Forelimb muscle (tissue), 1 donor: Measurements from ENCODE around the gene PDCD2L. TPM values are rescaled to one million over a fixed set of nuclear protein-coding genes. Genes with fewer than 3 reads are reported as not detected.
"Not testable (repeated sequence)": the region's sequence is repeated elsewhere in the genome, so short reads cannot be mapped to it uniquely, and the experiment has no call there.

Experiments used
- DNase-seq: peaks from one replicate; pipeline ENCODE4 v3.0.0-alpha.2; 2013; ENCODE audit warnings: low read depth
- polyA plus RNA-seq: library from polyadenylated mRNA; unstranded; fragments of 120-200 nt; gene quantifications from one replicate; pipeline ENCODE4 v1.2.1, GENCODE V29; 2013; ENCODE audit not compliant: insufficient read length

The PDCD2L gene
- polyA plus RNA-seq, 1 donor: 15.7 TPM

GRCh38 chr19:34468409-34468808 is 64.2 kb downstream of the PDCD2L start:
- DNase-seq: no peak

DNA sequence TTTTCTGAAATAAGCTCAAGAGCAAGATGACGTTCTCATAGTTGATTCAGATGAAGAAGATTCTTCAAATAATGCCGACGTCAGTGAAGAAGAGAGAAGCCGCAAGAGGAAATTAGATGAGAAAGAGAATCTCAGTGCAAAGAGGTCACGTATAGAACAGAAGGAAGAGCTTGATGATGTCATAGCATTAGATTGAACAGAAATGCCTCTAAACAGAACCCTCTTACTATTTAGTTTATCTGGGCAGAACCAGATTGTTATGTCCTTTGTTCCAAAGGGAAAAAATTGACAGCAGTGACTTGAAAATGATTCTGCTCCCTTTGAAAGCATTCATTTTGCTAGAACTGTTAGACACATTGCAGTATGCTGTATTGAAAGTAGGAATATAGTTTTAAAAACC is 64.8 kb downstream of the PDCD2L start:
- not testable (repeated sequence) for DNase-seq

GRCh38 chr19:34471906-34472700 is 67.9 kb downstream of the PDCD2L start:
- no peak for DNase-seq

- DNase-seq: no peak
Observed at GRCh38 chr19:34474233-34474989, 70.2 kb downstream of the PDCD2L start.

DNA sequence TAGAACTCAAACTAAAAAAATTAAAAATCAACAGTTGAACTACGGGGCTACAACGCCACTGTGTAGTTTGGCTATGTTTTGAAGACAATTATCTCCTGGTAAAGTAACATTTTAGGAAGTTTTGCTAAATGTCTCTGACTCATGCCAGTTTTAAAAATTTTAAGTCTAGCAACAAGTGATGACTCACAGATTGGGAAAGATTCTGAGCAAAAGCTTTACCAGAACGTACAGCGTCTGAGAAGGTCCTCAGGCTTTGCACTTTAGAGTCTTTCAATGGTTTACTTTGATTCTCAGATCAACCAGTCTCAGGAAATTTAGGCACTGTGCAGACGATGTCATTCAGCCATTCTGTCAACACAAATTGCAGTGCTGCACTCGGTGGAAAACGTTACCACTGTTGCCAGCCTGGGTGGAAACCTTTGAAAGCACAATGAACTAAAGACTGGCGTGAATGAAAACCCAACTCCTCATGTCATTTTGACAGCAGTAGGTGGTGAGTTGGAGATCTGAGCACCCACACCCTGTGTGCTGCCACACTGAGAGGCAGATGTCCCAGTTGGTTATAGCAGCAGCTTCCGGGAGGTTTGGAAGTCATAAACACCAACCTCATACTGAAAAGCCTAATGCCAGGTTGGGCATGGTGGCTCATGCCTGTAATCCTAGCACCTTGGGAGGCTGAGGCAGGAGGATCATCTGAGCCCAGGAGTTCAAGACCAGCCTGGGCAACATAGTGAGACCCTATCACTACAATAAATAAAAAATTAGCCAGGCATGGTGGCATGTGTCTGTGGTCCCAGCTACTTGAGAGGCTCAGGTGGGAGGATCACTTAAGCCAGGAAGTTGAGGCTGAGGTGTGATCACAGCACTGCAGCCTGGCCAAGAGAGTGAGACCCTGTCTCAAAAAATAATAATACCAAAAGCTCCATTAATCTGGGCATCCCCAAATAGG is 71.1 kb downstream of the PDCD2L start:
- DNase-seq: no peak

Other genes with a start within 250 kb of the PDCD2L start
- 77.2 TPM for gene LSM14A, start 231.9 kb upstream of the PDCD2L start, polyA plus RNA-seq
- 21.7 TPM for gene GARRE1, start 149.8 kb upstream of the PDCD2L start, polyA plus RNA-seq
- 162 TPM for gene GPI, start 39.2 kb upstream of the PDCD2L start, polyA plus RNA-seq
- 87.1 TPM for gene UBA2, start 24.0 kb downstream of the PDCD2L start, polyA plus RNA-seq
- 18.7 TPM for gene WTIP, start 77.4 kb downstream of the PDCD2L start, polyA plus RNA-seq